HepG2 (cell line): ENCODE results near the gene NR1H2. TPM values are rescaled to one million over a fixed set of nuclear protein-coding genes. Genes with fewer than 3 reads are reported as not detected.

Source experiments
- ARID2 ChIP-seq: sonication (generic); formaldehyde crosslinking; IDR thresholded peaks from 2 replicates; pipeline ENCODE4 v1.8.1; 2022; ENCODE audit warnings: mild to moderate bottlenecking, missing genetic modification reagents, borderline replicate concordance
- CBX1 ChIP-seq: IDR thresholded peaks from one replicate; pipeline ENCODE4 v1.6.1; 2016; ENCODE audit warnings: antibody characterized with exemption, low read depth
- CBX5 ChIP-seq: sonication (generic); formaldehyde crosslinking; IDR thresholded peaks from 2 replicates; pipeline ENCODE4 v1.4.0; 2020; ENCODE audit warnings: missing genetic modification reagents, borderline replicate concordance
- ELF1 ChIP-seq: sonication (generic); formaldehyde crosslinking; IDR thresholded peaks from 2 replicates; pipeline ENCODE4 v1.4.0; 2020; ENCODE audit warnings: missing genetic modification reagents
- FOXC1 ChIP-seq: sonication (generic); formaldehyde crosslinking; IDR thresholded peaks from 2 replicates; pipeline ENCODE4 v1.8.0; 2022; ENCODE audit warnings: mild to moderate bottlenecking, missing genetic modification reagents, borderline replicate concordance
- GATAD2A ChIP-seq: IDR thresholded peaks from 2 replicates; pipeline ENCODE4 v1.6.1; 2016
- MTF2 ChIP-seq: sonication (generic); formaldehyde crosslinking; IDR thresholded peaks from 2 replicates; pipeline ENCODE4 v1.5.0; 2020; ENCODE audit warnings: missing genetic modification reagents, borderline replicate concordance
- SIN3B ChIP-seq: fragments of 150-350 bp; IDR thresholded peaks from 2 replicates; pipeline ENCODE4 v1.6.1; 2014; ENCODE audit warnings: low read length
- SRF ChIP-seq: IDR thresholded peaks from 2 replicates; pipeline ENCODE4 v1.6.1; 2011; ENCODE audit warnings: mild to moderate bottlenecking, low read depth, low read length, moderate library complexity
- TARDBP ChIP-seq: sonication (generic); formaldehyde crosslinking; IDR thresholded peaks from 2 replicates; pipeline ENCODE4 v1.8.0; 2022; ENCODE audit warnings: mild to moderate bottlenecking, missing genetic modification reagents
- USF2 ChIP-seq, 2 experiments: sonication (generic) in 1 of 2; formaldehyde crosslinking in 1 of 2; IDR thresholded peaks; 2 replicates each; pipeline versions ENCODE4 v1.5.1 to v1.6.1; 2011 to 2020; ENCODE audit warnings: borderline replicate concordance in 1 of 2, low read depth in 1 of 2, low read length in 1 of 2, mild to moderate bottlenecking in 1 of 2, missing genetic modification reagents in 1 of 2, moderate library complexity in 1 of 2
- ZBTB42 ChIP-seq: sonication (generic); formaldehyde crosslinking; IDR thresholded peaks from 2 replicates; pipeline ENCODE4 v1.5.0; 2020; ENCODE audit warnings: mild to moderate bottlenecking, missing genetic modification reagents
- ZFP36L1 ChIP-seq: sonication (generic); formaldehyde crosslinking; IDR thresholded peaks from 2 replicates; pipeline ENCODE4 v1.8.0; 2022; ENCODE audit warnings: mild to moderate bottlenecking, missing genetic modification reagents, moderate library complexity
- ZNF367 ChIP-seq: sonication (generic); formaldehyde crosslinking; IDR thresholded peaks from 2 replicates; pipeline ENCODE4 v1.4.0; 2020; ENCODE audit warnings: missing genetic modification reagents, borderline replicate concordance
- ZNF543 ChIP-seq: sonication (generic); formaldehyde crosslinking; IDR thresholded peaks from 2 replicates; pipeline ENCODE4 v1.4.0; 2020; ENCODE audit warnings: mild to moderate bottlenecking, missing genetic modification reagents
- ZNF550 ChIP-seq: sonication (generic); formaldehyde crosslinking; IDR thresholded peaks from 2 replicates; pipeline ENCODE4 v1.4.0; 2020; ENCODE audit warnings: mild to moderate bottlenecking, missing genetic modification reagents, borderline replicate concordance
- ZNF577 ChIP-seq: sonication (generic); formaldehyde crosslinking; IDR thresholded peaks from 2 replicates; pipeline ENCODE4 v1.4.0; 2020; ENCODE audit warnings: mild to moderate bottlenecking, low read depth, missing genetic modification reagents, borderline replicate concordance
- ZNF724P ChIP-seq: sonication (generic); formaldehyde crosslinking; IDR thresholded peaks from 2 replicates; pipeline ENCODE4 v1.8.0; 2022; ENCODE audit warnings: missing genetic modification reagents, borderline replicate concordance
- ZNF747 ChIP-seq: sonication (generic); formaldehyde crosslinking; IDR thresholded peaks from 2 replicates; pipeline ENCODE4 v1.8.1; 2023; ENCODE audit warnings: missing genetic modification reagents, mild to moderate bottlenecking, borderline replicate concordance
- polyA plus RNA-seq, 8 experiments: library from polyadenylated mRNA; depleted of rRNA in 3 of 8; stranded (reverse) in 7 of 8; unstranded in 1 of 8; fragments of >200 nt; fragmentation: Illumina TruSeq in 4 of 8; extraction: Trizol in 4 of 8; gene quantifications; 2 replicates each; pipeline versions ENCODE4 v1.2.1 to v1.2.3, GENCODE V29; 2011 to 2016; ENCODE audit warnings: low read depth in 4 of 8, missing spikeins in 1 of 8, mixed read lengths in 1 of 8; ENCODE audit not compliant: insufficient read depth in 1 of 8
- total RNA-seq, 5 experiments: library from RNA; depleted of rRNA; stranded (reverse); fragments of >200 nt; fragmentation: Illumina TruSeq; extraction: Trizol; gene quantifications; 2 replicates each; pipeline ENCODE4 v1.2.3, GENCODE V29; 2016; ENCODE audit warnings: low read depth in 1 of 5
- TF ChIP-seq, protein P1 (sequence below): sonication (generic); formaldehyde crosslinking; IDR thresholded peaks from 2 replicates; pipeline ENCODE4 v1.4.0; 2020; ENCODE audit warnings: mild to moderate bottlenecking, low read depth, missing genetic modification reagents
- TF ChIP-seq, protein P2 (sequence below): sonication (generic); formaldehyde crosslinking; IDR thresholded peaks from 2 replicates; pipeline ENCODE4 v1.5.0; 2020; ENCODE audit warnings: mild to moderate bottlenecking, missing genetic modification reagents, moderate library complexity

NR1H2 gene
- total and polyA plus RNA-seq, 2 of the 13 experiments (the other 11 are each of a cell fraction or from before 2014, with no cell fraction given) = 10.3 to 13.5 TPM

GRCh38 chr19:50383852-50384684, 7.8 kb downstream of the NR1H2 start, which contains the start of gene POLD1 (continued):
- no peak for TF ChIP-seq USF2 (IDR thresholded peaks at IDR 0.05; ENCODE audit: low read depth, low read length)
- TF ChIP-seq USF2 (CRISPR knock-in tag; IDR thresholded peaks at IDR 0.05; ENCODE audit: borderline replicate concordance) = peak; percentile 76; the same call in 1 of the 2 replicates
- TF ChIP-seq ZBTB42 (CRISPR knock-in tag) = no peak
- peak; percentile 61; the same call in 1 of the 2 replicates for TF ChIP-seq FOXC1 (CRISPR knock-in tag)
- peak; percentile 80; the same call in 1 of the 2 replicates for TF ChIP-seq ZFP36L1 (CRISPR knock-in tag)
- TF ChIP-seq ARID2 (CRISPR knock-in tag) = no peak
- TF ChIP-seq, protein P1, sequence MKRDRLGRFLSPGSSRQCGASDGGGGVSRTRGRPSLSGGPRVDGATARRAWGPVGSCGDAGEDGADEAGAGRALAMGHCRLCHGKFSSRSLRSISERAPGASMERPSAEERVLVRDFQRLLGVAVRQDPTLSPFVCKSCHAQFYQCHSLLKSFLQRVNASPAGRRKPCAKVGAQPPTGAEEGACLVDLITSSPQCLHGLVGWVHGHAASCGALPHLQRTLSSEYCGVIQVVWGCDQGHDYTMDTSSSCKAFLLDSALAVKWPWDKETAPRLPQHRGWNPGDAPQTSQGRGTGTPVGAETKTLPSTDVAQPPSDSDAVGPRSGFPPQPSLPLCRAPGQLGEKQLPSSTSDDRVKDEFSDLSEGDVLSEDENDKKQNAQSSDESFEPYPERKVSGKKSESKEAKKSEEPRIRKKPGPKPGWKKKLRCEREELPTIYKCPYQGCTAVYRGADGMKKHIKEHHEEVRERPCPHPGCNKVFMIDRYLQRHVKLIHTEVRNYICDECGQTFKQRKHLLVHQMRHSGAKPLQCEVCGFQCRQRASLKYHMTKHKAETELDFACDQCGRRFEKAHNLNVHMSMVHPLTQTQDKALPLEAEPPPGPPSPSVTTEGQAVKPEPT (CRISPR knock-in tag) = no peak
- 0 out of 2 replicates have a peak, but pooled peaks have one; percentile 12 for TF ChIP-seq ELF1 (CRISPR knock-in tag)
- TF ChIP-seq ZNF543 (CRISPR knock-in tag) = no peak; the same call in 1 of the 2 replicates
- TF ChIP-seq SRF = peak; percentile 88
- 0 out of 2 replicates have a peak, but pooled peaks have one; percentile 27 for TF ChIP-seq ZNF747 (CRISPR knock-in tag)
- TF ChIP-seq CBX5 (CRISPR knock-in tag) = no peak
- TF ChIP-seq ZNF577 (CRISPR knock-in tag) = no peak
- TF ChIP-seq, protein P2, sequence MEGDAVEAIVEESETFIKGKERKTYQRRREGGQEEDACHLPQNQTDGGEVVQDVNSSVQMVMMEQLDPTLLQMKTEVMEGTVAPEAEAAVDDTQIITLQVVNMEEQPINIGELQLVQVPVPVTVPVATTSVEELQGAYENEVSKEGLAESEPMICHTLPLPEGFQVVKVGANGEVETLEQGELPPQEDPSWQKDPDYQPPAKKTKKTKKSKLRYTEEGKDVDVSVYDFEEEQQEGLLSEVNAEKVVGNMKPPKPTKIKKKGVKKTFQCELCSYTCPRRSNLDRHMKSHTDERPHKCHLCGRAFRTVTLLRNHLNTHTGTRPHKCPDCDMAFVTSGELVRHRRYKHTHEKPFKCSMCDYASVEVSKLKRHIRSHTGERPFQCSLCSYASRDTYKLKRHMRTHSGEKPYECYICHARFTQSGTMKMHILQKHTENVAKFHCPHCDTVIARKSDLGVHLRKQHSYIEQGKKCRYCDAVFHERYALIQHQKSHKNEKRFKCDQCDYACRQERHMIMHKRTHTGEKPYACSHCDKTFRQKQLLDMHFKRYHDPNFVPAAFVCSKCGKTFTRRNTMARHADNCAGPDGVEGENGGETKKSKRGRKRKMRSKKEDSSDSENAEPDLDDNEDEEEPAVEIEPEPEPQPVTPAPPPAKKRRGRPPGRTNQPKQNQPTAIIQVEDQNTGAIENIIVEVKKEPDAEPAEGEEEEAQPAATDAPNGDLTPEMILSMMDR (CRISPR knock-in tag) = peak; percentile 7; the same call in 1 of the 2 replicates
- TF ChIP-seq CBX1 = peak; percentile 13
- peak; percentile 11; the same call in 1 of the 2 replicates for TF ChIP-seq TARDBP (CRISPR knock-in tag)
- TF ChIP-seq SIN3B = peak; percentile 43; the same call in 1 of the 2 replicates
- TF ChIP-seq MTF2 (CRISPR knock-in tag) = no peak
- no peak for TF ChIP-seq ZNF550 (CRISPR knock-in tag)
- TF ChIP-seq GATAD2A = no peak
- peak; percentile 9; the same call in 1 of the 2 replicates for TF ChIP-seq ZNF724P (CRISPR knock-in tag)
- no peak for TF ChIP-seq ZNF367 (CRISPR knock-in tag)
